ENCODE results near the gene GFRA1.
A peak's percentile ranks its signal among the peaks of the same experiment; 100 is the strongest.

Gene GFRA1

GRCh38 chr10:116156819-116157218 lies 116.2 kb downstream of the GFRA1 start:
- no peak for DNase-seq

DNA sequence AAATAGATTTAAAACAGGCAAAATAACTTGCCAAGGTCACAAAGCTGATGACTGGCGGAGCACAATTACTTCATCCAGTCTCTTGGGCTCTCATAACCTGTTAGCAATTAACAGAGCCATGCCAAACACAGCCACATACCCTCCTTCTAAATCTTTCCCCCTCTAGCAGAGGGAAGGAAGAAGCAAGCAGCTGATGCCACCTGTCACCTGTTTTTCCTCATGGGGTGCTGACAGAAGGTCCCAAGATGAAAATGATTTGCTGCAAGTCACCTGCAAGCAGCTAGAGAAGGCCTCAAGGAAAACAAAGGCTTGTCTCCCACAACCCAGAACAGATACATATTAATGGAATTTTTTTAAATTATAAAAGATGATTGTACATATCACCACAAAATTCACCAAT lies 117.8 kb downstream of the GFRA1 start:
- DNase-seq, result no peak

DNA sequence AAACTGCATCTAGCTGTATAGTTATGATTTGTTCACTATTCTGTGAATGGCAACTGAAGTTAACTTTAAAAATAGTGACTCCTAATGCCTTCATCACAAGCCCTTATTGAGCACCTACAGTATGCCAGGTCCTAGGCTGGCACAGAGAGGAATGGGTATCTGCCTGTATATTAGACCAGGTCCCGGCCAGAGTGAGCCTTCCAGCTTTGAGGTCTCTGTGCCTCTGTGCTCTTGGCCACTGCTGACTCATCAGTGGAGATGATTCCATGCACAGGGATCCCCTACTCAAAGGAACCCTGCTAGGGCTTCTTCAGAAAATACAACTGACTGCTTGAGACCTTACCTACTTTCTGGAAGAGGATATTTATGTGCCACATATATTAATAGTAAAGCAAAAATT lies 118.4 kb downstream of the GFRA1 start:
- no peak for DNase-seq

GRCh38 chr10:116151076-116151475 lies 121.9 kb downstream of the GFRA1 start:
- DNase-seq, result no peak

GRCh38 chr10:116150606-116151005 lies 122.4 kb downstream of the GFRA1 start:
- DNase-seq, result no peak

- no peak for DNase-seq
Observed at GRCh38 chr10:116147147-116147905, 125.7 kb downstream of the GFRA1 start.

- DNase-seq, result no peak
Observed at GRCh38 chr10:116146372-116147140, 126.5 kb downstream of the GFRA1 start.

DNA sequence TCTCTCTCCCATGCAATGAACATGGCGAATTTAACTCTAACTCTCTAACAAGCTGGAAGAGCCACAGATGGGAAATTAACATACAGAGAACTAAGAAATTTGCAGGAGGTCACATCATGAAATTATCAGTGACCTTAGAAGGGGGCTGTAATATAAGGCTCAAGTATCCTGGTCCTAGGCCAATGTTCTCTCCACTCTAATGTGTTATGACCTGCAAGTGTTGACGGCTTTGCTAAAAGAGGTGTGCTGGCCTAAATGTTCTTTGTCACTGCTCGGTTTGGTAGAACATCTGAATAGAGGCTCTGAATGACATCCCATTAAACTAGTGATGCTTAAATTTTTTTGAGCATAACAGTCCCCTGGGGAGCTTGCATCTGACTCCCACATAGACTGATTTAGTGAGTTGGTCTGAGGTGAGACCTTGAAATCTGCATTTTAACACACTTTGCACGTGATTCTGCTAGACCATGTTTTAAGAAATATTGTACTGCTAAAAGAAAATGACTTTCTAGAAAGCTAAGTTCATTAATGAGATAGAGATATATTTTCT lies 129.3 kb downstream of the GFRA1 start:
- DNase-seq, result no peak

GRCh38 chr10:116141855-116142254 lies 131.2 kb downstream of the GFRA1 start:
- peak; percentile 5 for DNase-seq

GRCh38 chr10:116141246-116141645 lies 131.8 kb downstream of the GFRA1 start:
- no peak for DNase-seq

GRCh38 chr10:116139886-116140285 lies 133.1 kb downstream of the GFRA1 start:
- DNase-seq, result no peak

DNA sequence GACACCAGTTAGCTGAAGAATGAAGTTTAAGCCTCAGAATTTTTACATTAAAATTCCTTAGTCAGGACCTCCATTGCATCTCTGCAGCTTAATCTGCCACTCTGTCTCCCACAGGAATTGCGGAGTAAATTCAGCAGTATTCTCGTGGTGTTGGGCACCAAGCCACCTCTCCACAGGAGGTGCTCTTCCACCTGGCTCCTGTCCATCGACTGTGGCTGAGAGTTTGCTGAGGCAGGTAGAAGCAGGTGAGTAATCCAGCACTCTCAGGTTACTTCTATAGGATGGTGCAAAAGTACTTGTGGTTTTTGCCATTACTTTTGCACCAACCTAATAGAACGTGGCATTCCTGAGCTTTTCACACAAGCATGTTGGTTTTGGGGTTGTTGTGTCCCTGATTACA lies 134.1 kb downstream of the GFRA1 start:
- no peak for DNase-seq

DNA sequence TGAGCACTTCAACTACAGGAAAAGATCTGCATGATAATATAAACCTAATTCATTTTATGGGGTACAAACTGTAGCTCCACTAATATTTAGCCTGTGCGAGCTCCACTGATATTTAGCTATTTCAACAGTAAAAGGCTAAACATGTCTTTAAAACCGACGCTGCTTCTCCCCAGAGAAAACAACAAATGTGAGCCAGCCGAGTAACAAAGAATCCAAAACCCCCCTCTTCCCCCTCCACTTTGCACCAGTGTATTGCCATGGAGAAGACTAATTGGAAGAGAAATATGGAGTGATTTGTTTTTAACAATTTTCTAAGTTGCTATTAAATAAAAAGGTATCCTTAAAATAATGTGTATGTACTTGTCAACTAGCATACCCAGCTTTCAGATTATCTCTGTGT lies 136.7 kb downstream of the GFRA1 start:
- no peak for DNase-seq

- DNase-seq, result no peak
Observed at GRCh38 chr10:116134322-116134721, 138.7 kb downstream of the GFRA1 start.

- DNase-seq, result no peak
Observed at GRCh38 chr10:116133634-116134033, 139.4 kb downstream of the GFRA1 start.

- DNase-seq, result peak; percentile 85
Observed at GRCh38 chr10:116132780-116133399, 140.1 kb downstream of the GFRA1 start.

GRCh38 chr10:116130006-116130405 lies 143.0 kb downstream of the GFRA1 start:
- no peak for DNase-seq

DNA sequence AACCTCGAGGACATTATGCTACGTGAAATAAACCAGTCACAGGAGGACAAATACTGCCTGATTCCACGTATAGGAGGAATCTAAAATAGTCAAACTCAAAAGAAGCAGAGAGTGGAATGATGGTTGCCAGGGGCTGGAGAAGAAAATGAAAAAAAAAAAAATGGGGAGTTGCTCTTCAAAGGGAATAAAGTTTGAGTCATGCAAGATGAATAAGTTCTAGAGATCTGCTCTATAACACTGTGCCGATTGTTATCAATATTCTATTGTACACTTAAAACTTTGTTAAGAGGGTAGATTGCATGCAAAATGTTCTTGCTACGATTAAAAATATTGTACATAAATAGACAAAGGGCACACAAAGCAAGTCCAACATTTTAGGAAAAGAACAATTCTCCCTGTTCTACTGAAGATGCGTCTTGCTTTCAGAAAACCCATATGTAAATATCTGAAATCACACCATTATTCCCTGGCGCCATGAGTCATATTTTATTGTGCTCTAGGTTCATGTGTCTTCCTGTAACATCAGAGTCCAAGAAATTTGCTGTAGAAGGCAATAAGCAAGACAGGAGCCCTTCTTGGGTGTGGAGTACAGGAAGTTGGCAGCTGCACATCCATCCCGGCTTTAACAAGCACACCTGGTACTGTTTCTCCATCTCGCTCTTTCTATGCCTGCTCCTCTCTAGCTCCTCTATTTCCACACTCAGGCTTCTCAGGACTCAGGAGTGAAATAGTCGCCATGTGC lies 145.9 kb downstream of the GFRA1 start:
- no peak for DNase-seq

- DNase-seq, result no peak
Observed at GRCh38 chr10:116126239-116126638, 146.8 kb downstream of the GFRA1 start.

DNA sequence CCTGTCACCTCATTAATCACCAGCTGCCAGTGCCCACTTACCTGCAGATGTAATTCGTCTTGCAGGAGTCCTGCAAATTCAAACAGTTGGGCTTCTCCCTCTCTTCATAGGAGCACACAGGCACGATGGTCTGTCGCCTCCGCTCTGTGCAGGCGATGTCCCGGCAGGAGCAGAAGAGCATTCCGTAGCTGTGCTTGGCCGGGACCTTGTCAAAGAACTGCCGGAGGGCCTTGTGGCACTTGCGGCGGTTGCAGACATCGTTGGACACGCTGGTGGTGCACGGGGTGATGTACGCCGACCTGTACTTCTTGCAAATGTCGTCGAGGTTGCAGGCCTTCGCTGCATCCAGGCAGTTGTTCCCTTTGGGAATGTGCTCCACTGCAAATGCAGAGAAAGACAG lies 147.8 kb downstream of the GFRA1 start:
- no peak for DNase-seq

GRCh38 chr10:116124777-116125176 lies 148.2 kb downstream of the GFRA1 start:
- DNase-seq, result no peak

GRCh38 chr10:116122664-116123063 lies 150.3 kb downstream of the GFRA1 start:
- DNase-seq, result no peak
